Fibroblast of lung (primary cell): ENCODE data around the gene CHAF1B. TPM values are rescaled to one million over a fixed set of nuclear protein-coding genes. Genes with fewer than 3 reads are reported as not detected.

Source experiments
- DNase-seq, 2 donors: peaks; one replicate each; pipeline versions ENCODE4 v3.0.0 to v3.0.0-alpha.2; 2010; ENCODE audit warnings: low read depth in 2 of 2
- H2AFZ ChIP-seq: 2 replicates; pipeline ENCODE4 v1.5.1; 2012; ENCODE audit warnings: low read length, control low read depth, inconsistent platforms
- H3K27ac ChIP-seq: 2 replicates; pipeline ENCODE4 v1.5.1; 2011; ENCODE audit warnings: low read length, control low read depth; ENCODE audit not compliant: insufficient read depth
- H3K27me3 ChIP-seq: 2 replicates; pipeline ENCODE4 v1.5.1; 2011; ENCODE audit warnings: mild to moderate bottlenecking, low read length; ENCODE audit not compliant: control insufficient read depth, insufficient read depth
- H3K36me3 ChIP-seq: 2 replicates; pipeline ENCODE4 v1.5.1; 2011; ENCODE audit warnings: low read length; ENCODE audit not compliant: control insufficient read depth, insufficient read depth
- H3K4me1 ChIP-seq: 2 replicates; pipeline ENCODE4 v1.5.1; 2011; ENCODE audit warnings: low read length; ENCODE audit not compliant: control insufficient read depth, insufficient read depth; ENCODE audit errors: extremely low read depth
- H3K4me2 ChIP-seq: 2 replicates; pipeline ENCODE4 v1.5.1; 2011; ENCODE audit warnings: low read length, control low read depth; ENCODE audit not compliant: insufficient read depth; ENCODE audit errors: extremely low read depth
- H3K4me3 ChIP-seq, 4 experiments: fragments of 200-600 bp in 1 of 4; sonication (generic) in 1 of 4; replicated peaks in 1 of 4; 2 replicates each; pipeline ENCODE4 v1.5.1; 2011 to 2016; ENCODE audit warnings: low read length in 4 of 4, low read depth in 3 of 4, mild to moderate bottlenecking in 3 of 4, control low read depth in 2 of 4, inconsistent platforms in 1 of 4, mixed read lengths in 1 of 4; ENCODE audit not compliant: insufficient read depth in 1 of 4; ENCODE audit errors: control extremely low read depth in 1 of 4
- H3K79me2 ChIP-seq: 2 replicates; pipeline ENCODE4 v1.5.1; 2012; ENCODE audit warnings: mild to moderate bottlenecking, low read length, inconsistent platforms; ENCODE audit not compliant: control insufficient read depth, insufficient read depth
- H3K9ac ChIP-seq: 2 replicates; pipeline ENCODE4 v1.5.1; 2011; ENCODE audit warnings: mild to moderate bottlenecking, low read length, control low read depth; ENCODE audit not compliant: insufficient read depth
- H3K9me3 ChIP-seq: 2 replicates; pipeline ENCODE4 v1.5.1; 2012; ENCODE audit warnings: low read depth, low read length; ENCODE audit not compliant: control insufficient read depth, insufficient read depth
- H4K20me1 ChIP-seq: 2 replicates; pipeline ENCODE4 v1.5.1; 2011; ENCODE audit warnings: low read length; ENCODE audit not compliant: control insufficient read depth, insufficient read depth; ENCODE audit errors: extremely low read depth
- EZH2 ChIP-seq: IDR thresholded peaks from 2 replicates; pipeline ENCODE4 v1.5.1; 2012; ENCODE audit warnings: low read length, control low read depth, mild to moderate bottlenecking; ENCODE audit errors: missing control alignments
- polyA plus RNA-seq, 2 donors: library from polyadenylated mRNA; depleted of rRNA in 1 of 2; stranded (reverse) in 1 of 2; unstranded in 1 of 2; fragments of >200 nt; gene quantifications; 2 replicates each; pipeline ENCODE4 v1.2.1, GENCODE V29; 2011 to 2012; ENCODE audit warnings: missing spikeins in 1 of 2
- total RNA-seq: library from RNA; depleted of rRNA; stranded (reverse); fragments of >200 nt; gene quantifications from 2 replicates; pipeline ENCODE4 v1.2.1, GENCODE V29; 2014
- TF ChIP-seq, protein P1 (sequence below), 2 donors: IDR thresholded peaks in 1 of 2; conservative IDR thresholded peaks in 1 of 2; 1 replicate in 1 of 2; 2 replicates in 1 of 2; pipeline ENCODE4 v1.5.1; 2011 to 2012; ENCODE audit warnings: low read length in 2 of 2, control low read depth in 1 of 2, inconsistent platforms in 1 of 2, low read depth in 1 of 2, mild to moderate bottlenecking in 1 of 2

CHAF1B gene
- total and polyA plus RNA-seq, 2 donors (not counting 1 experiment from before 2014, with no cell fraction given): 0.99 to 5.2 TPM

GRCh38 chr21:36433059-36433709 lies 48.0 kb downstream of the CHAF1B start:
- Histone ChIP-seq H3K27me3 (no peaks in the 10 kb centered on the region), H4K20me1 (no peaks in the 10 kb centered on the region), H3K4me3 (no peak overlapping the region), H3K79me2 (no peaks in the 10 kb centered on the region), H3K27ac (no peak overlapping the region), H3K9ac (no peak overlapping the region), H2AFZ (no peak overlapping the region), H3K4me2 (no peak overlapping the region), H3K9me3 (no peaks in the 10 kb centered on the region), H3K36me3 (no peaks in the 10 kb centered on the region), H3K4me1 (peaks cover 18% of the 10 kb centered on the region)
- no peak for DNase-seq
- TF ChIP-seq, protein P1, sequence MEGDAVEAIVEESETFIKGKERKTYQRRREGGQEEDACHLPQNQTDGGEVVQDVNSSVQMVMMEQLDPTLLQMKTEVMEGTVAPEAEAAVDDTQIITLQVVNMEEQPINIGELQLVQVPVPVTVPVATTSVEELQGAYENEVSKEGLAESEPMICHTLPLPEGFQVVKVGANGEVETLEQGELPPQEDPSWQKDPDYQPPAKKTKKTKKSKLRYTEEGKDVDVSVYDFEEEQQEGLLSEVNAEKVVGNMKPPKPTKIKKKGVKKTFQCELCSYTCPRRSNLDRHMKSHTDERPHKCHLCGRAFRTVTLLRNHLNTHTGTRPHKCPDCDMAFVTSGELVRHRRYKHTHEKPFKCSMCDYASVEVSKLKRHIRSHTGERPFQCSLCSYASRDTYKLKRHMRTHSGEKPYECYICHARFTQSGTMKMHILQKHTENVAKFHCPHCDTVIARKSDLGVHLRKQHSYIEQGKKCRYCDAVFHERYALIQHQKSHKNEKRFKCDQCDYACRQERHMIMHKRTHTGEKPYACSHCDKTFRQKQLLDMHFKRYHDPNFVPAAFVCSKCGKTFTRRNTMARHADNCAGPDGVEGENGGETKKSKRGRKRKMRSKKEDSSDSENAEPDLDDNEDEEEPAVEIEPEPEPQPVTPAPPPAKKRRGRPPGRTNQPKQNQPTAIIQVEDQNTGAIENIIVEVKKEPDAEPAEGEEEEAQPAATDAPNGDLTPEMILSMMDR (conservative IDR thresholded peaks at IDR 0.05 in 1 of 2, IDR thresholded peaks at IDR 0.05 in 1 of 2; ENCODE audit: low read depth in 1 of 2, low read length in 2 of 2): no peak
- TF ChIP-seq EZH2: no peak

GRCh38 chr21:36434144-36434543 lies 49.0 kb downstream of the CHAF1B start:
- H2AFZ ChIP-seq: no peak overlapping the region
- no peaks in the 10 kb centered on the region for H3K79me2 ChIP-seq
- no peak for TF ChIP-seq EZH2
- TF ChIP-seq, protein P1 (conservative IDR thresholded peaks at IDR 0.05 in 1 of 2, IDR thresholded peaks at IDR 0.05 in 1 of 2; ENCODE audit: low read depth in 1 of 2, low read length in 2 of 2): no peak
- H3K4me2 ChIP-seq: no peak overlapping the region
- H3K4me1 ChIP-seq: peaks cover 18% of the 10 kb centered on the region
- H3K36me3 ChIP-seq: no peaks in the 10 kb centered on the region
- H4K20me1 ChIP-seq: no peaks in the 10 kb centered on the region
- no peaks in the 10 kb centered on the region for H3K27me3 ChIP-seq
- H3K9me3 ChIP-seq: no peaks in the 10 kb centered on the region
- H3K27ac ChIP-seq: no peak overlapping the region
- no peak overlapping the region for H3K9ac ChIP-seq
- no peak for DNase-seq
- H3K4me3 ChIP-seq: no peak overlapping the region

GRCh38 chr21:36436829-36437744 lies 51.9 kb downstream of the CHAF1B start:
- H3K27ac ChIP-seq: no peak overlapping the region
- TF ChIP-seq, protein P1 (conservative IDR thresholded peaks at IDR 0.05 in 1 of 2, IDR thresholded peaks at IDR 0.05 in 1 of 2; ENCODE audit: low read depth in 1 of 2, low read length in 2 of 2): no peak
- TF ChIP-seq EZH2: no peak
- no peaks in the 10 kb centered on the region for H3K36me3 ChIP-seq
- no peaks in the 10 kb centered on the region for H3K9me3 ChIP-seq
- peak in 1 of 2 donors; percentile 46 for DNase-seq
- no peaks in the 10 kb centered on the region for H3K79me2 ChIP-seq
- H3K4me2 ChIP-seq: no peak overlapping the region
- H4K20me1 ChIP-seq: no peaks in the 10 kb centered on the region
- no peaks in the 10 kb centered on the region for H3K27me3 ChIP-seq
- no peak overlapping the region for H3K4me3 ChIP-seq
- no peak overlapping the region for H2AFZ ChIP-seq
- H3K4me1 ChIP-seq: no peaks in the 10 kb centered on the region
- H3K9ac ChIP-seq: no peak overlapping the region
